Right forelimb (tissue), 1 donor: ENCODE results near the gene KCNC4.

Source experiments
- DNase-seq: peaks from one replicate; pipeline ENCODE4 v3.0.0-alpha.2; 2018

Gene KCNC4

GRCh38 chr1:110234691-110235090 is 24.6 kb downstream of the KCNC4 start:
- no peak for DNase-seq

GRCh38 chr1:110235181-110235833 is 25.2 kb downstream of the KCNC4 start:
- DNase-seq: no peak

- DNase-seq: no peak
These were observed 25.9 kb downstream of the KCNC4 start for GRCh38 chr1:110235834-110236682.

GRCh38 chr1:110237386-110238152 is 27.5 kb downstream of the KCNC4 start:
- DNase-seq: peak; percentile 37

- no peak for DNase-seq
These were observed 29.6 kb downstream of the KCNC4 start for GRCh38 chr1:110239441-110240430.

- no peak for DNase-seq
These were observed 30.5 kb downstream of the KCNC4 start for GRCh38 chr1:110240476-110241210.

GRCh38 chr1:110241516-110241915 is 31.4 kb downstream of the KCNC4 start:
- no peak for DNase-seq

- peak; percentile 3 for DNase-seq
These were observed 31.9 kb downstream of the KCNC4 start for GRCh38 chr1:110242062-110242461.

GRCh38 chr1:110242731-110243130 is 32.6 kb downstream of the KCNC4 start:
- peak; percentile 18 for DNase-seq

- DNase-seq: peak; percentile 15
These were observed 33.0 kb downstream of the KCNC4 start for GRCh38 chr1:110243146-110243545.

GRCh38 chr1:110243574-110243973 is 33.5 kb downstream of the KCNC4 start:
- DNase-seq: peak; percentile 32

GRCh38 chr1:110245876-110246620 is 35.9 kb downstream of the KCNC4 start:
- DNase-seq: peak; percentile 32

GRCh38 chr1:110248746-110249145 is 38.6 kb downstream of the KCNC4 start:
- peak; percentile 28 for DNase-seq

GRCh38 chr1:110249256-110249655 is 39.1 kb downstream of the KCNC4 start:
- peak; percentile 34 for DNase-seq

- no peak for DNase-seq
These were observed 39.9 kb downstream of the KCNC4 start for GRCh38 chr1:110250008-110250407.

GRCh38 chr1:110250749-110251148 is 40.6 kb downstream of the KCNC4 start:
- peak; percentile 16 for DNase-seq

- peak; percentile 15 for DNase-seq
These were observed 43.1 kb downstream of the KCNC4 start for GRCh38 chr1:110253213-110253612.

- DNase-seq: peak; percentile 13
These were observed 44.7 kb downstream of the KCNC4 start for GRCh38 chr1:110254604-110255391.

GRCh38 chr1:110255392-110255787 is 45.3 kb downstream of the KCNC4 start:
- peak; percentile 23 for DNase-seq

- no peak for DNase-seq
These were observed 48.6 kb downstream of the KCNC4 start for GRCh38 chr1:110258734-110259133.
